ENCODE measurements around the gene KDM1B.

- TF ChIP-seq PBX3 (IDR thresholded peaks at IDR 0.05) (no peak), RAD21 (IDR thresholded peaks at IDR 0.05; ENCODE audit: low read length) (no peak), YY1 (IDR thresholded peaks at IDR 0.05; ENCODE audit: low read depth) (no peak)
Observed at GRCh38 chr6:18135171-18135570, 20.1 kb upstream of the KDM1B start.

Data from SK-N-SH (cell line).